K562 (cell line): ENCODE results near the gene EID2.

ENCODE experiments used
- BHLHE40 ChIP-seq: IDR thresholded peaks from 2 replicates; pipeline ENCODE4 v1.6.1; 2011; ENCODE audit warnings: low read length, improper control_type of control experiment
- CTCF ChIP-seq, 3 experiments: IDR thresholded peaks in 2 of 3; conservative IDR thresholded peaks in 1 of 3; 2 replicates each; pipeline ENCODE4 v1.5.1; 2011 to 2012; ENCODE audit warnings: low read length in 3 of 3, mild to moderate bottlenecking in 3 of 3, control low read depth in 2 of 3, improper control_type of control experiment in 1 of 3, inconsistent platforms in 1 of 3, low read depth in 1 of 3, mixed read lengths in 1 of 3, moderate library complexity in 1 of 3; ENCODE audit not compliant: insufficient read depth in 2 of 3
- EP300 ChIP-seq: IDR thresholded peaks from 2 replicates; pipeline ENCODE4 v1.6.1; 2012; ENCODE audit warnings: low read length, improper control_type of control experiment
- HCFC1 ChIP-seq: IDR thresholded peaks from 2 replicates; pipeline ENCODE4 v1.6.1; 2012; ENCODE audit warnings: low read depth, low read length, improper control_type of control experiment
- POLR2AphosphoS5 ChIP-seq: IDR thresholded peaks from 2 replicates; pipeline ENCODE4 v1.6.1; 2011; ENCODE audit warnings: mild to moderate bottlenecking, low read depth, low read length, moderate library complexity; ENCODE audit not compliant: control insufficient read depth, insufficient read depth
- SOX6 ChIP-seq: fragments of 450-650 bp; IDR thresholded peaks from 2 replicates; pipeline ENCODE4 v1.6.1; 2014; ENCODE audit warnings: mild to moderate bottlenecking
- ZNF431 ChIP-seq: sonication (generic); formaldehyde crosslinking; IDR thresholded peaks from 2 replicates; pipeline ENCODE4 v1.8.0; 2022; ENCODE audit warnings: mild to moderate bottlenecking, missing genetic modification reagents
- ZNF444 ChIP-seq: fragments of 250-450 bp; sonication (Bioruptor Pico); IDR thresholded peaks from 2 replicates; pipeline ENCODE4 v1.4.0; 2020; ENCODE audit warnings: mild to moderate bottlenecking, moderate library complexity
- TF ChIP-seq, protein P1 (sequence below): sonication (generic); formaldehyde crosslinking; IDR thresholded peaks from 2 replicates; pipeline ENCODE4 v1.8.0; 2022; ENCODE audit warnings: mild to moderate bottlenecking, missing genetic modification reagents
- TF ChIP-seq, protein P2 (sequence below): fragments of 150-350 bp; IDR thresholded peaks from 2 replicates; pipeline ENCODE4 v1.6.1; 2014; ENCODE audit warnings: low read depth, mild to moderate bottlenecking, low read length, borderline replicate concordance

- TF ChIP-seq ZNF431 (no peak), EP300 (no peak), ZNF444 (no peak), POLR2AphosphoS5 (no peak), HCFC1 (no peak), CTCF (IDR thresholded peaks at IDR 0.05 in 2 of 3, conservative IDR thresholded peaks at IDR 0.05 in 1 of 3; ENCODE audit: insufficient read depth in 2 of 3, low read depth in 1 of 3, low read length in 3 of 3) (no peak), SOX6 (no peak), BHLHE40 (no peak)
- TF ChIP-seq, protein P1, sequence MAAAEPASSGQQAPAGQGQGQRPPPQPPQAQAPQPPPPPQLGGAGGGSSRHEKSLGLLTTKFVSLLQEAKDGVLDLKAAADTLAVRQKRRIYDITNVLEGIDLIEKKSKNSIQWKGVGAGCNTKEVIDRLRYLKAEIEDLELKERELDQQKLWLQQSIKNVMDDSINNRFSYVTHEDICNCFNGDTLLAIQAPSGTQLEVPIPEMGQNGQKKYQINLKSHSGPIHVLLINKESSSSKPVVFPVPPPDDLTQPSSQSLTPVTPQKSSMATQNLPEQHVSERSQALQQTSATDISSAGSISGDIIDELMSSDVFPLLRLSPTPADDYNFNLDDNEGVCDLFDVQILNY (CRISPR knock-in tag), result no peak
- TF ChIP-seq, protein P2, sequence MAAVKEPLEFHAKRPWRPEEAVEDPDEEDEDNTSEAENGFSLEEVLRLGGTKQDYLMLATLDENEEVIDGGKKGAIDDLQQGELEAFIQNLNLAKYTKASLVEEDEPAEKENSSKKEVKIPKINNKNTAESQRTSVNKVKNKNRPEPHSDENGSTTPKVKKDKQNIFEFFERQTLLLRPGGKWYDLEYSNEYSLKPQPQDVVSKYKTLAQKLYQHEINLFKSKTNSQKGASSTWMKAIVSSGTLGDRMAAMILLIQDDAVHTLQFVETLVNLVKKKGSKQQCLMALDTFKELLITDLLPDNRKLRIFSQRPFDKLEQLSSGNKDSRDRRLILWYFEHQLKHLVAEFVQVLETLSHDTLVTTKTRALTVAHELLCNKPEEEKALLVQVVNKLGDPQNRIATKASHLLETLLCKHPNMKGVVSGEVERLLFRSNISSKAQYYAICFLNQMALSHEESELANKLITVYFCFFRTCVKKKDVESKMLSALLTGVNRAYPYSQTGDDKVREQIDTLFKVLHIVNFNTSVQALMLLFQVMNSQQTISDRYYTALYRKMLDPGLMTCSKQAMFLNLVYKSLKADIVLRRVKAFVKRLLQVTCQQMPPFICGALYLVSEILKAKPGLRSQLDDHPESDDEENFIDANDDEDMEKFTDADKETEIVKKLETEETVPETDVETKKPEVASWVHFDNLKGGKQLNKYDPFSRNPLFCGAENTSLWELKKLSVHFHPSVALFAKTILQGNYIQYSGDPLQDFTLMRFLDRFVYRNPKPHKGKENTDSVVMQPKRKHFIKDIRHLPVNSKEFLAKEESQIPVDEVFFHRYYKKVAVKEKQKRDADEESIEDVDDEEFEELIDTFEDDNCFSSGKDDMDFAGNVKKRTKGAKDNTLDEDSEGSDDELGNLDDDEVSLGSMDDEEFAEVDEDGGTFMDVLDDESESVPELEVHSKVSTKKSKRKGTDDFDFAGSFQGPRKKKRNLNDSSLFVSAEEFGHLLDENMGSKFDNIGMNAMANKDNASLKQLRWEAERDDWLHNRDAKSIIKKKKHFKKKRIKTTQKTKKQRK, result no peak
Observed at GRCh38 chr19:39533791-39534190, 6.2 kb downstream of the EID2 start.
